Activated CD4-positive, alpha-beta T cell treated with anti-CD3 and anti-CD28 coated beads for 36 hours (primary cell): Measurements from ENCODE around the gene PPP1R1B. TPM values are rescaled to one million over a fixed set of nuclear protein-coding genes. Genes with fewer than 3 reads are reported as not detected.
"Not testable (repeated sequence)": the region's sequence is repeated elsewhere in the genome, so short reads cannot be mapped to it uniquely, and the experiment has no call there.

ENCODE experiments used
- ATAC-seq: fragments of 200-7000 bp; cut with Tn5 transposase; one replicate; pipeline ENCODE4 v1.10.0; 2021; ENCODE audit warnings: mild to moderate bottlenecking, moderate library complexity
- CTCF ChIA-PET: fragments of 350-600 bp; sonication (Branson Sonifier 250); formaldehyde crosslinking; loops from one replicate; lab custom pipeline; 2021; ENCODE audit warnings: antibody characterized with exemption; lab: Charles Lee
- POLR2A ChIA-PET: fragments of 350-600 bp; sonication (Branson Sonifier 250); formaldehyde crosslinking; loops from one replicate; lab custom pipeline; 2021; ENCODE audit warnings: antibody characterized with exemption, inconsistent platforms; lab: Charles Lee
- DNase-seq: peaks from one replicate; pipeline ENCODE4 v3.0.0-alpha.2; 2020
- H3K27ac Mint-ChIP-seq: one replicate; pipeline ENCODE4 v1.8.0; 2021; ENCODE audit warnings: mixed read lengths
- H3K27me3 Mint-ChIP-seq: one replicate; pipeline ENCODE4 v1.8.0; 2021; ENCODE audit warnings: mixed read lengths
- H3K36me3 Mint-ChIP-seq: one replicate; pipeline ENCODE4 v1.8.0; 2021; ENCODE audit warnings: low read depth, mixed read lengths
- H3K4me1 Mint-ChIP-seq: one replicate; pipeline ENCODE4 v1.8.0; 2021; ENCODE audit warnings: mixed read lengths
- H3K4me3 Mint-ChIP-seq: one replicate; pipeline ENCODE4 v1.8.0; 2021; ENCODE audit warnings: mild to moderate bottlenecking, moderate library complexity, mixed read lengths
- H3K9me3 Mint-ChIP-seq: one replicate; pipeline ENCODE4 v1.8.0; 2021; ENCODE audit warnings: low read depth, mixed read lengths
- intact Hi-C, 2 experiments: fragments of 100-400 bp; cut with DNase I in 1 of 2; cut with micrococcal nuclease in 1 of 2; formaldehyde crosslinking; loops; one replicate each; pipeline versions ENCODE4 v1.14.2 to v1.15.1; 2022 to 2024; cut with DNase I, micrococcal nuclease
- total RNA-seq, 2 experiments: library from RNA; stranded (reverse); gene quantifications; one replicate each; pipeline ENCODE4 v1.2.3, GENCODE V29; 2021

PPP1R1B gene
- under 1 TPM in 1 of 2 experiments, not detected in 1; 0.18 TPM for total RNA-seq

GRCh38 chr17:39626171-39627046 lies at the start of gene PPP1R1B:
Gene PPP1R1B, plus strand, starts transcription at chr17:39626952. Its CDS starts 441 bp downstream, at chr17:39627393.
- Mint-ChIP-seq H3K27ac (no peak within 1 kb of the TSS), H3K4me1 (peaks cover 32% of the 10 kb centered on the region), H3K9me3 (no peaks in the 10 kb centered on the region), H3K36me3 (no peaks in the 10 kb centered on the region), H3K27me3 (peaks cover 35% of the 10 kb centered on the region), H3K4me3 (peak within 1 kb of the TSS; percentile 50)
- intact Hi-C loops = loop anchor here in 1 of 2 experiments (10.0 kb wide), 1 partner anchor 422 kb away; the partner anchor contains the start of gene RPL19
- ATAC-seq (peak; percentile 5), DNase-seq (peak; percentile 57)
- CTCF ChIA-PET = interaction anchor here (0.5 to 10.2 kb wide), 7 partner anchors 9 to 468 kb away, joined by 3 to 181 read pairs (median 3); partner anchors contain the start of genes PGAP3 and STARD3
- POLR2A ChIA-PET = no interaction called here

GRCh38 chr17:39578272-39578671 lies 48.5 kb upstream of the PPP1R1B start:
- DNase-seq = no peak
- Mint-ChIP-seq H3K36me3 (no peaks in the 10 kb centered on the region), H3K4me1 (peaks cover 3% of the 10 kb centered on the region), H3K9me3 (no peaks in the 10 kb centered on the region), H3K27ac (no peak overlapping the region), H3K4me3 (no peak overlapping the region), H3K27me3 (peaks cover 4% of the 10 kb centered on the region)
- ChIA-PET POLR2A (no interaction called here), CTCF (interaction anchor here (0.8 to 1.0 kb wide), 2 partner anchors 30 to 43 kb away, joined by 3 to 4 read pairs; no protein-coding TSS in a partner anchor)
- intact Hi-C loops = no loop called here
- no peak for ATAC-seq

- no peak for ATAC-seq
- Mint-ChIP-seq H3K4me3 (no peak overlapping the region), H3K9me3 (no peaks in the 10 kb centered on the region), H3K27me3 (no peaks in the 10 kb centered on the region), H3K27ac (no peak overlapping the region), H3K36me3 (no peaks in the 10 kb centered on the region), H3K4me1 (no peaks in the 10 kb centered on the region)
- intact Hi-C loops = no loop called here
- no peak for DNase-seq
- ChIA-PET CTCF (interaction anchor here (0.5 kb wide), 1 partner anchor 344 kb away, joined by 4 read pairs; no protein-coding TSS in a partner anchor), POLR2A (no interaction called here)
Observed at GRCh38 chr17:39579318-39580081, 47.3 kb upstream of the PPP1R1B start.

GRCh38 chr17:39580082-39580468 lies 46.7 kb upstream of the PPP1R1B start:
- no peak overlapping the region for H3K4me3 Mint-ChIP-seq
- H3K4me1 Mint-ChIP-seq = no peaks in the 10 kb centered on the region
- CTCF ChIA-PET = no interaction called here
- POLR2A ChIA-PET = no interaction called here
- no peaks in the 10 kb centered on the region for H3K36me3 Mint-ChIP-seq
- intact Hi-C loops = no loop called here
- no peak overlapping the region for H3K27ac Mint-ChIP-seq
- ATAC-seq (no peak), DNase-seq (no peak)
- H3K9me3 Mint-ChIP-seq = no peaks in the 10 kb centered on the region
- no peaks in the 10 kb centered on the region for H3K27me3 Mint-ChIP-seq

- CTCF ChIA-PET = interaction anchor here (0.7 to 1.4 kb wide), 3 partner anchors 19 to 40 kb away, joined by 3 to 4 read pairs (median 4); no protein-coding TSS in a partner anchor
- Mint-ChIP-seq H3K36me3 (no peaks in the 10 kb centered on the region), H3K4me1 (no peaks in the 10 kb centered on the region), H3K9me3 (no peaks in the 10 kb centered on the region), H3K27me3 (no peaks in the 10 kb centered on the region), H3K4me3 (no peak overlapping the region), H3K27ac (no peak overlapping the region)
- ATAC-seq = no peak
- intact Hi-C loops = no loop called here
- POLR2A ChIA-PET = no interaction called here
- no peak for DNase-seq
Observed at GRCh38 chr17:39581071-39581758, 45.5 kb upstream of the PPP1R1B start.

GRCh38 chr17:39581759-39582085 lies 45.0 kb upstream of the PPP1R1B start:
- ATAC-seq = no peak
- ChIA-PET CTCF (interaction anchor here (0.7 to 1.4 kb wide), 3 partner anchors 20 to 40 kb away, joined by 3 to 4 read pairs (median 4); no protein-coding TSS in a partner anchor), POLR2A (no interaction called here)
- Mint-ChIP-seq H3K9me3 (no peaks in the 10 kb centered on the region), H3K36me3 (no peaks in the 10 kb centered on the region), H3K4me1 (no peaks in the 10 kb centered on the region), H3K27me3 (no peaks in the 10 kb centered on the region), H3K27ac (no peak overlapping the region), H3K4me3 (no peak overlapping the region)
- intact Hi-C loops = no loop called here
- no peak for DNase-seq

GRCh38 chr17:39582658-39583057 lies 44.1 kb upstream of the PPP1R1B start:
- DNase-seq = no peak
- Mint-ChIP-seq H3K27me3 (no peaks in the 10 kb centered on the region), H3K9me3 (no peaks in the 10 kb centered on the region), H3K36me3 (no peaks in the 10 kb centered on the region), H3K27ac (no peak overlapping the region), H3K4me1 (no peaks in the 10 kb centered on the region), H3K4me3 (no peak overlapping the region)
- CTCF ChIA-PET = interaction anchor here (2.7 kb wide), 1 partner anchor 39 kb away, joined by 5 read pairs; no protein-coding TSS in a partner anchor
- intact Hi-C loops = no loop called here
- no peak for ATAC-seq
- POLR2A ChIA-PET = interaction anchor here (0.7 kb wide), 1 partner anchor 142 kb away, joined by 3 read pairs; no protein-coding TSS in a partner anchor

- intact Hi-C loops, H3K27ac Mint-ChIP-seq, DNase-seq, POLR2A ChIA-PET, H3K4me1 Mint-ChIP-seq, H3K36me3 Mint-ChIP-seq, ATAC-seq, H3K4me3 Mint-ChIP-seq, H3K9me3 Mint-ChIP-seq: not testable (repeated sequence)
- CTCF ChIA-PET = interaction anchor here (0.6 to 0.9 kb wide), 2 partner anchors 14 to 31 kb away, joined by 3 read pairs; no protein-coding TSS in a partner anchor
- peaks cover 32% of the 10 kb centered on the region for H3K27me3 Mint-ChIP-seq
Observed at GRCh38 chr17:39590180-39590579, 36.6 kb upstream of the PPP1R1B start.

GRCh38 chr17:39591958-39592954 lies 34.5 kb upstream of the PPP1R1B start:
- H3K4me1 Mint-ChIP-seq = peaks cover 6% of the 10 kb centered on the region
- peak; percentile 60 for DNase-seq
- H3K4me3 Mint-ChIP-seq = no peak overlapping the region
- no peak for ATAC-seq
- CTCF ChIA-PET = no interaction called here
- H3K36me3 Mint-ChIP-seq = no peaks in the 10 kb centered on the region
- intact Hi-C loops = loop anchor here in 1 of 2 experiments (2.0 kb wide), 1 partner anchor 19 kb away; no protein-coding TSS in a partner anchor
- H3K27me3 Mint-ChIP-seq = peaks cover 50% of the 10 kb centered on the region
- POLR2A ChIA-PET = no interaction called here
- H3K27ac Mint-ChIP-seq = no peak overlapping the region
- H3K9me3 Mint-ChIP-seq = no peaks in the 10 kb centered on the region

- Mint-ChIP-seq H3K27me3 (peaks cover 60% of the 10 kb centered on the region), H3K4me3 (no peak overlapping the region), H3K4me1 (peaks cover 13% of the 10 kb centered on the region), H3K9me3 (no peaks in the 10 kb centered on the region), H3K36me3 (no peaks in the 10 kb centered on the region), H3K27ac (no peak overlapping the region)
- ChIA-PET CTCF (interaction anchor here (0.7 to 1.3 kb wide), 2 partner anchors 29 to 315 kb away, joined by 3 to 8 read pairs; no protein-coding TSS in a partner anchor), POLR2A (no interaction called here)
- ATAC-seq = no peak
- intact Hi-C loops = loop anchor here in 1 of 2 experiments (2.0 kb wide), 1 partner anchor 17 kb away; no protein-coding TSS in a partner anchor
- no peak for DNase-seq
Observed at GRCh38 chr17:39593371-39593770, 33.4 kb upstream of the PPP1R1B start.
